CD4-positive, alpha-beta T cell treated with Interleukin-12 subunit alpha and Interleukin-12 subunit beta, for 1 hour (primary cell): Measurements from ENCODE around the gene GALNTL6.

Source experiments
- DNase-seq: peaks from one replicate; pipeline ENCODE4 v3.0.0-alpha.2; 2020

GALNTL6 gene

DNA sequence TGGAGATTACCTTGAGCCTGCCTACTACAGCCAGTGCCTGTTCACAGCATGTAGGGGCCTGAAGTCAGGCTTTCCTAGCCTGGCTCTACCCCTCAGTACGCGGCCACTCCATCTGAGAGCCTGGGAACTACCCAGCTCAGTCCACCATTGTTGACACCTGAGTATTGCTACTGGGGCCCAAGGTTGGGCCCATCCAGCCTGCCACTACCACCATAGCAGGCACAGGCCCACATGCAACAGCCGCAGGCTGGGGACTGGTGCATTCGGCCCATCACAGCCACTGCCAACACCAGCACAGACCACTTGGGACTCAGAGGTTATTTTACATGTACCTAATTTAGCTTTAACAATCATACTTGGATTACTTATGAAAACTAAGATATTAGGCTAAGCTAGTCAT, 314.0 kb downstream of the GALNTL6 start:
- DNase-seq: no peak

DNA sequence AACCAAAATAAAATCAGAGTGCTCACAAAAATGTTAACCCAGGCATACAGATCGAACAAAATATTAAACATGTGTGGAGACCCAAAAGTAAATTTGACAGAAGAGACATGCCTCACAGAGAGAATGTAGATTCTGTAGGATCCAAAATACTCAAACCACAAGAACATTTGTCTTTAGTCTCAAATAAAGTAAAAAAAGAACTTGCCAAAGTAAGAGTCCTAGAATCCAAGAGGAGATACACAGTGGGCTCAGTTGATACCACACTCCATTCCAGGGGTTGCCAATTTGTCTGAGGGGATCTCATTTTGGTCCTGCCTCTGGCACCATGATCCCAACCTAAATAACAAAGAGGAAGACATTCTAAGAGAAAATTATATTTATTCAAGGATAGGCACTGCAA, 316.4 kb downstream of the GALNTL6 start:
- DNase-seq: no peak

DNA sequence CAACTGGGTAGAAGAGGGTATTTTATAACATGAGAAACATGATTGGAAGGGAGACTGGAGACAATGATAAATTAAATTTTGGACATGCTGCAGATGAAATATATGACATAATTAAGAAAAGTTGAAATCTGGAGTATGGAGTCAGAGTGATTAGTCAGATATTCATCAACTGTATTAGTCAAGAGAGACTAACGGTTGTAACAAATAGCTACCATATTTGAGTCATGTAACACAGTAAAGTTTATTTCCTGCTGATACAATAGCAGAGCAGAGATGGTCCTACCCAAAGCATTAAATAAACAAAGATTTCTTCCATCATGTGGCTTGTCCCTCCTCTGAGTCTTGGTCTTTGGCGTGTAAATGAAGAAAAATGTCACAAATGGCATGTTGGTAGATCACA, 321.3 kb downstream of the GALNTL6 start:
- DNase-seq: no peak

DNA sequence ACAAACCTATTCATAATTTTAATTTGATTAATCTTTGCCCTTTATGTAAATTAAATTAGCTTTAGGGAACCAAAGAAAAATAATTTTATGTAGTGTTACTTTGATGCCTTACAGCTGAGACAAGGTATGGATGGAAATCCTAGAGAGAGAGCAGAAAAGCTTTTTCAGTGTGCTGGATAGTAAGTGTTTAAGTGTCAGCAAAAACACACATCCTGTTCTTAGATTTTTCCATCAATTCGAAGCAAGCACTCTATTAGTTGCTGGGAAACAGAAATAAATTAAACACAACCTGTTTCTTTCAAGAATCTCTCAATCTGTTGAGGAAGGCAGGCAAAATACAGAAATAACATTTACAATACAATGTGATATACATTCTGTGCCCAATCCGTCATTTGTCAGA, 327.8 kb downstream of the GALNTL6 start:
- no peak for DNase-seq

DNA sequence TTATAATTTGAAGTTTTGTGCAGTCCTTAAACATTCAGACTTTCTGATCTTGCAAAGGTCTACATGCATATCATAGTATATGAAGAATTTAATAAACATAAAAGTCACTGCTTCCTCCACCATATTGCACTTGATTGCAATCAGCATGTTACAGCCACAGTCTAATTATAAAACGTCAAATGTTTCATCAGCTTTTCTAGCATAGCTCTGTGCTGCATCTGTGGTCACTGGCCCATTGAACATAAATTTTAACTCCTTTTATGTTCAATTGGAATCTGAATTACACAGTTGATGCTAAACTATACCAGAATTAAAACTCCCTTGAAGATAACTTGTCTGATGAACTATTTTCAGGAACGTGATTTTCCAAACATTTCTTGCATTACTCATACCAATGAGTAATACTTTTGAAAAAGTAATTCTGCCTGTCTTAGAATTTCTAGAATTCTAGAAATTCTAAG, 329.1 kb downstream of the GALNTL6 start:
- no peak for DNase-seq

DNA sequence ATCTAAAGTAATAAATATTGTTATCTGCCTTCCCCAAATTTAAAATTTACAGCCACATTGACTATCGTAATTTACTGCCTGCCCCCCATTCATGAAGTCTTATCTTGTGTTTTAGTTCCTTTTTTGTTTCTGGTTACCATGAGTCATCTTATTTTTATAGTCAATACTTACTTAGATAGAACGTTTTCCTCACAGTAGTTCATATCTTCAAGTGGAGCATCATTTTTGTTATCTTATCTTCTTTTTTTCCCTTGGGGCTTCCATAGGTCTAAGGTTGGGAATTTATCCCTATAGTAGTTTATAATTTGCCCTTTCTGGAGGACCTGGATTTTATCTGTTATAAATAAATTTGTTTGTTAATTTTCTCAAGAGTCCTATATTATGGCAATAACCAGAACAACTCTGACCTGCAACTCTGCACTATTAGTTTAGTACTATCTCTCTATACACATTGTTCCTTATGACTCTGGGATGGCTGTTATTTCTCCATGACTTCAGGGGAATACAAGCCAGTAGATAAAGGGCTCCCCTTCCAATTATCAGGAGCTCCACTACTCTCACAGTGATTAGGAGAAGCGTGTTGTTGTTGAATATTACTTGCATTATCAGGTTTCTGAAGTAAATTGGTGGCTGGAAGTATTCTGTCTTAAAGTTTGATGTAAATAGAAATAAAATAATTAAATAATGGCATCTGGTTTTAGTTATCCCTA, 330.6 kb downstream of the GALNTL6 start:
- DNase-seq: no peak

DNA sequence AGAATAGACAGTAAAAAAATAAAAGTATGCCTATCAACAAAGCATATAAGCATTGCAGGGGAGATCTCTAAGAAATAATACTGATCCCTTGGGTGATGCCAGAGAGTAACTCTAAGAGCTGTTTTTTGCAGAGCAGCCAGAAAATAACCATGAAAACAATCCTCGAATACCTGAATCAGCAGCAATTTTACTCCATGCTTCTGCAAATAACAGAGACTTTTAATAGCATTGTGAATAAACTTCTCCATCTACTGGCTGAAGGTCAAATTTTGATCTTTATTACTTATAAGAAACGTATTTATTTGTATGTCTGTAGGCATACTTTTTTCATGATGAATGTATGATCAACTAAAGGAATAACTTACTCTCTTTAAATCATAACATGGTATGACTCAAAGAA, 334.5 kb downstream of the GALNTL6 start:
- no peak for DNase-seq

DNA sequence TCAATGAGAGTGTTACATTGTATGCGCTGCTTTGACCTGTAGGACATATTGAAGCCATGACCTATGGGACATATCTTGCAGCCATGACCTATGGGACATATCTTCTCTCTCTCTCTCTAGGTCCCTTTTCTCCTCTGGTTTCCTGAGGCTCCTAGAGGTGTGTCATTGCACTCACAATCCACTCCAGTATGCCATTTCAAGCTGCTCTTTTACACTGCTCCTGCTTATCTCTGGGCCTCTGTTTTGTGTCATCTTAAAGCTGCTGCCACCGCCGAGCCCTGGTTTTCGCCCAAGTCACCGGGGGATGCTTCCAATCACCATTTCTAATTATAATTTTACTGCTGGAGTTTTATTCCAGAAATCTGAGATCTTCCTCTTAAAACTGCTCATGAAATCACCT, 336.1 kb downstream of the GALNTL6 start:
- DNase-seq: no peak

DNA sequence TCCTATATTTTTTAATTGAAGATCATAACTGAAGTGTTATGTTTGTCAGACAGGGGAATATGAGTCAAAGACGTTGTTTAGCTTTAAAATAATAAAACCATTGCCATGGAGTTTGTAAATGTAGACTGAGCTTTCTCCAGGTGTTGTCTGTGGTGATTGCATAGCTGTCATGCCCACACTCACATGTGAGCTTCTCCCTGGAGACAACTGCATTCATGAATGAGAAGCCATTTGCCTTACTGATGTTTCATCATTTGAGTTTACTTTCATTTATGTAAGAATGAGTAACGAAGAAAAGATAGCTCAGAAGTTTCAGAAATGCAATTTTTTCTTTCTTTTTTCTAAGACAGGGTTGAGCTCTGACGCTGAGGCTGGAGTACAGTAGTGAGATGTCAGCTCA, 339.1 kb downstream of the GALNTL6 start:
- no peak for DNase-seq

DNA sequence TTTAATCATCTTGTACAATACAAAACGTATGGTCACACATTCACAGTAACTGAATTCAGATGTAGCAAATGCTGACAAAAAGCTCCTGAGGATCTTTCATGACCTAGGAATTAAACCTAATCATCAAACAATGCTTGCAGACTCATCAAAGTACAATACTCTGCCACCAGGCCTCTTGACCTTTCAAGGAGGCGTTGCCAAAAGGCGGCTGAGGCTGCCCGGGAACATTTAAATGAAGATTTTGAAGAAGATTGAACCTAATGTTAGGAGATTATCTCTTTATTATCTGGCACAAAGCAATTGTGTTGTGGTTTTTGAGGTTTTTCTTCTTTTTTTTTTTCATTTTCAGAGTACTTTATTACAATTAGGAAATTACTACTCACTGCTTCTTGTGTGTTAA, 340.5 kb downstream of the GALNTL6 start:
- no peak for DNase-seq

DNA sequence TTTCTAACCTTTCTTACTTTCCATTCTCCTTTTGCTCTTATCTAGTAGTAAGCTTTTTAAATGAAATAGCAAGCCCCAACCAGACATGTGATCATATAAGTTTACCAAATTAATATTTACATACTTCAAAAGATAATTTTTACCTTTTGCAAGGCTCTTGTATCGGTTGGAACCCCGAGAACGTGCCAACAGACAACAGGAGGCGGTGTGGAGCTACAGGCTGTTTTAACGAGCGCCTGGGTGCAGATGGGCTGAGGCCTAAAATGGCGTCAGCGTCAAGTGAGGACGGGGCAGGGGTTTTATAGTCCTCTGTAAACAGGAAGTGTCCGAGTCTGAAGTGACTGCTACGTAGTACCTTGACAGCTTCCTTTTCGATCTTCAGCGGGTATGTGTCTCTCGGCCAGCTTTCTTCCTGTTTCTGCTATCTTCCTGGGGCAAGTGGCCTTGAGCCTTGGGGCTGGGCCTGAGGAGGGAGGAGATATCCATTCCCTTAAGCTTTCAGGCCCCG, 342.7 kb downstream of the GALNTL6 start:
- no peak for DNase-seq

DNA sequence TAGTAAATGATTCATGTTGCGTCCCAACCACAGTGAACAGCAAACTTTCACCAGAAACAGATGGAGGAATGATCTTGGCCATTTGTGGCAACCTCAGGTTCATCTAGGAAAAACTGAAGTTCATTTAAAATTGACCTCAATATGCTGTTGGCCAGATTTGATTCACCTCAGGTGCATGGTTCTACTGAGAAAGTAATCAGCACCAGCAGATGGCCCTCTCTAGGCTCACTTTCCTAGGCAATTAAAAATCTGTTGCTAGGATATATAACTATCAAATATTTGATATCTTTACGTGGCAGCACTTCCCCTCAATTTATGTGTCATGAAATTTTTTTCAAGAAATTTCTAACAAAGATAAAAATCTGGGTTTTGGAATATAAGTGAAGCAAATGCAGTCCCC, 344.7 kb downstream of the GALNTL6 start:
- DNase-seq: no peak

DNA sequence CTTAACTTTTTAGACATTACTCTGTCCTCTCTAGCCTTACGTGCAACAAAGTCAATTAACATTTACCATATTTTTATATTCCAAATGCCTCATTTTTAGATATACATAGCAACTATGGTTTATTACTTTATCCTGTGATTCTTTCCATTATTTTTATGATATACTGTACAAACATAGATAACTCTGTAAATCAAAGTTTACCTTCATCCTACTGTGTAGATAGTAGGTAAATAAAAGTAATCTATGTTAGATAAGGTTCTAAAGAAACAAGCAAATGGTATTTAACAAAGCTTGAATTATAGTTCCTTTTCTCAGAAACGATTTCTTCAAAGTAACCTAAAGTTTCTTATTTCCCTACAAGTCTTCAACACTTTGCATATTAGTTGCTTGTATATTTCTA, 350.0 kb downstream of the GALNTL6 start:
- no peak for DNase-seq

DNA sequence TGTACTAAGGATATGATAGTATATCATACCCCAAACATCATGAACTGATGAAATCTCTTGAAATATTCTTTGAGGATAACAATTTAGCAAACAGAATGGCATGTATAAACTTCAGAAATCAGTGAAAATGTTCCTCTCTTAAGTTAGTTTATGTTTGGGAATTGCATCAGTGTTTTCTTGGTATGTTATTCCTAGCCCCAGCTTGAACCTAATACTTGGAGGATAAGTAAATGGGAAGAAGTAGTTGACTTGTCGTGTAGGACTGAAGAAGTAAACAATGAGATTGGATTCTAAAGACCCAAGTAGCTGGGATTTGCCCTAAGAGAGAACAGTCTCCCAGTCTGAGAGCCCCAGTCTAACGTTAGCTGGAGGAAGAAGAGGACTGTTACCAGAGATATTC, 355.7 kb downstream of the GALNTL6 start:
- no peak for DNase-seq

DNA sequence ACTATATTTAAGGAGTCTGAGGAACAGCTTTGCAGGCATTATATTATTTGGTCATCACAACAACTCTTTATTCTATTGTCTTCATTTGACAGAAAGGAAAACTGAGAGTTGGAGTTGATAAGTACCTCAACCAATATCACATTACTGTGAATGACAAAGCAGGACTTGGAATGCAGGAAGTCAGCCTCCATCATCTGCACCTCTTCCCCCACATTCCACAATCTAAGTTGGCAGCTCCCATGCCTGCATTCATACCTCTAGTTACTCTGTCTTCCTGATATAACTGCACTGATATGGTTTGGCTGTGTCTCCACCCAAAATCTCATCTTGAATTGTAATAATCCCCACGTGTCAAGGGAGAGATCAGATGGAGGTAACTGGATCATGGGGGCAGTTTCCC, 356.7 kb downstream of the GALNTL6 start:
- DNase-seq: no peak

DNA sequence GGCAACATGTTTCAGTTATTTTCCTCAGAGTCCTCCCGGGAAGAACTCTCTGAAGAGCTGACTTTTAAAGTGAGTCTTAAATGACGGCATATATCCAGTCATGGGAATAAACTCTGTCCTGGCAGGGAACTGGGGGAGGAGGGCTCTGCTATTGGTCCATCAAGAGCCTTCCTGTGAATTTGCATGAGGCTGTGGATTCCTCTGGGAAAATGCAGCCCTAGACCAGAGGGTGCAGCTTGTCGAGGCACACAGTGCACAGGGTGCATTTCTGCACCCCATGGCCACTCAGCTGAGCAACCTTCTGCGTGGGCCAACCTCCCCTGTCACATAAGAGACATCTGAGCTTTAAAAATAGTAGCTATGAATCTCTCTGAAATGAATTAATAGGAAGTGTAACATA, 360.0 kb downstream of the GALNTL6 start:
- DNase-seq: no peak

DNA sequence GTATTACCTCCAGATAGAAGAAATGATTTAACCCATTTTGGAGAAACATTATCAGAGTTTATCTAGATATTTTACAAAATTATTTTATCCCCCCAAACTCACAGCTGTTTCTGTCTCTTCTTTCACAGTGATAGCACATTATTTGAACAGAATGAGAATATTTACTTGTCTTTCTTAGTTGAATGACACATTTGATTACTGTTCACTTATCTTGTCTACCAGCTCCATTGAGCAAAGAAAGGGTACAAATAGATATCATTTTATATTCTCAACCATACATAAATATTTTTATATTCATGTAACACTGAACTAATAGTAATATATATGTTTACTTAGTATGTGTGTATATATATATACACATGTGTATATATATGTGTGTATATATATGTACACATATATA, 364.2 kb downstream of the GALNTL6 start:
- DNase-seq: no peak

DNA sequence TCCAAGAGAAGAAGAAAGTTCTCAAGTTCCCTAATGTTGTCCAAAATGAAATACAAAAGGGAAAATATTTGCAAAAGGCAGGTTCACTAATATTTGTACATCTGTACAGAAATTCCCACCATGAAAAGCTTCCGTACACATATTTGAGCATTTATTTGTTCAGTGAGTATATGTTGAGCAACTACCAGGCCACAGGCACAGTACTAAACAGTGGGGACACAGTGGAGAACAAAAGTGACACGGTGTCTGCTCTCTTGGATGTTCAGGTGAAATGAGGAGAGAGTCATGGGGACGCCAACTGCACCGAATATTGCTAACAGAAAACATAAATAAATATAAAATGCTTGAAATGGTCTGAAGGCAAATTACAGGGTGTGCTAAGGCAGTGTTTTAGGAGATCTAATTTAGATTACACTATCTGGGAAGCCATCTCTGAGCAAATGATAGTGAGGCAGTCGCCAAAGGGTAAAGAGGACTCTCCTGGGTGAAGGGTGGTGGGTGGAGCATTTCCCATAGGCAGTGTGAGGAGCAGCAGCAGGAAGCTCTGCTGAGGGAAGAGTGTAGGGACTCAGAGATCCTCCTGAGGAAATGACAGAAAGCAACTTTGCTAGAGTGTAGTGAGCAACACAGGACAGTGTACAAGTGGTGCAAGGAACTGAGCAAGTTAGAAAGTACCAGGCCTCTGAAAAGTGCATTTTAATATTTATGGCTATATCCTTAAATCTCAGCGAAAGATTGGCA, 375.2 kb downstream of the GALNTL6 start:
- no peak for DNase-seq

DNA sequence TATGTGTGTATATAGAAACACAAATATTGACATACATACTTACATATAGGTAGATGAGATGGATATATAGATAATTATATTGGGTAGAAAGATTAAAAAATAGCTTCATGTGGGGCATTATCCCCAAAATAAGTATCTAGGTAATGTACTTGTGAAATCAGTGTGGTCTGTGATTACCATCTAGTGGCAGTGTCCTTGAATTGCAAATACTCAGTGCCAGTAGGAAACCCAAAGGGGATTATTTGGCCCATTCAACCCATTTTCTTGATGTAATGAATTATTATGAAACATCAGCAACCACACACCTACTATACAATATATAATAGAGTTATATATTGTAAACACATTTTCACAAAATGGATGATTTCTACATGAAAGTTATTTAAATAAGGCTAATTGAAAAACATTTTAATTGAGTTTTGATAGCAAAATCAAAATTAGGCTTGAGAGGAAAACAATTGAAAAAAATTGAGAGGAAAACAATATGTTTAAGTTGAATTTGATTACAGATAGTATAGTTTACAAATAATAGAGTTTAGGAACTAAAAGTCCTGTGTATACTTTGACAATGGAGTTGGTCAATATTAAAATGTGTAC, 389.4 kb downstream of the GALNTL6 start:
- no peak for DNase-seq

DNA sequence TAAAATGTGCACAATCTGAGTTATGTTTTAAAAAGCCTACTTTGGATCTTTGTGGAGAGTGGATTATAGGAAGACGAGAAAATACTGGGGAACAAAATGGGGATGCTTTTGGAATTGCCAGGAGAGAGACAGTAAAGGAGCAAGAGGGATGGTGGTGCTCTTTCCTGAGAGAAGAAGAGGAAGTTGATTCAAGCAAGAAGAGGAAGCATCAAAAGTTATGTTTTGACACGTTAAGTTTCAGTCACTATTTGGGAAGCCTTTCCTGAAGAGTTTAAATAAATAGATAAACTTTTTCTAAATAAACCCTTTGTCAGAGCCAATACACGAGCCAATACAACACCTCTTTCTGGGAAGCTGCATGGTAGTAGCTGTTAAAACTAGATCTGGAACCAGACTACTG, 394.1 kb downstream of the GALNTL6 start:
- no peak for DNase-seq

DNA sequence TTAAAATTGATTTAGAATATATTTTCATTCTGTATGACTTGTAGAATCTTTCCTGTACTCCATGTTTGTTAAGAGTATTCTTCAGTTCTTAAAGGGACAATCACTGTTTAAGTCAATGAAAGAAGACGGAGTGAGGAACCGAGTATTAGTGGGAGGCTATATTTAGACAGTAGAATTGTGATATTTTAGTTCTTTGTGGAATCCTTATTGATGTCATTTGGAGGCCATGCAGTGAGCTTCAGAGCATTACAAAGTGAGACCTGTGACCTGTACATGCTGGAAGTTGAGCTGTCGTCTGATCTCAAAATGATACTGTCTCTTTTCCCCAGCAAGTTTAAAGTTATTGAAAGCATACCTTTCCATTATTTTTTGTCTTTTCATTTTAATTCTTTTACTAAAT, 394.7 kb downstream of the GALNTL6 start:
- DNase-seq: no peak

DNA sequence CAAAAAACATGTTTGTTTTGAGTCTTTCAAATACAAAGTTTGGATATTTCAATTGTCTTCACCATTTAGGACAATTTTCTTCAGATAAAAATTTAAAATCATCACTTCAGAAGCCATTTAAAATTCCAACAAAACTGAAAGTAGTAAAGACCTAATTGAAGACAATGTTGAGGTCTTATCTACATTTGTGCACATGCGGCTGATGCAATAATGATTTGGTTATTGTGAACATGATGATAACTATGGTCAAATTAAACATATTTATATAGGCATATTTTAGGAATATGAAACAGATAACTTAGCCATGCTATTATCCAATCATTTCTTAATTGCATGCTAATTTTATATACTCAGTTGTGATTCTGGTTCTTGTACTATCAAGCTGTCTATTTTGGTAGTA, 407.5 kb downstream of the GALNTL6 start:
- no peak for DNase-seq

DNA sequence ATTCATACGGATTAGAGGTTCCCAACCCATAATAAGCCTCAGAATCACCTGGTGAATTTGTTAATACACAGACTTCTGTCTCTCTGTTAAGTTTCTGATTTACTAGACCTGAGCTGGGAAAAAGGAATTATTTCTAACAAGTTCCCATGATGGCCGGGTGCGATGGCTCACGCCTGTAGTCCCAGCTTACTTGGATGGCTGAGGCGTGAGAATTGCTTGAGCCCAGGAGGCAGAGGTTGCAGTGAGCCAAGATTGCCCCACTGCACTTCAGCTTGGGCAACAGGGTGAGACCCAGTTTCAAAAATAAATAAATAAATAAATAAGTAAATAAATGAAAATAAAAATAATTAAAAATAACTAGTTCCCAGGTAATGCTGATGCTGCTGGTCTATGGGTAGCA, 412.3 kb downstream of the GALNTL6 start:
- no peak for DNase-seq

DNA sequence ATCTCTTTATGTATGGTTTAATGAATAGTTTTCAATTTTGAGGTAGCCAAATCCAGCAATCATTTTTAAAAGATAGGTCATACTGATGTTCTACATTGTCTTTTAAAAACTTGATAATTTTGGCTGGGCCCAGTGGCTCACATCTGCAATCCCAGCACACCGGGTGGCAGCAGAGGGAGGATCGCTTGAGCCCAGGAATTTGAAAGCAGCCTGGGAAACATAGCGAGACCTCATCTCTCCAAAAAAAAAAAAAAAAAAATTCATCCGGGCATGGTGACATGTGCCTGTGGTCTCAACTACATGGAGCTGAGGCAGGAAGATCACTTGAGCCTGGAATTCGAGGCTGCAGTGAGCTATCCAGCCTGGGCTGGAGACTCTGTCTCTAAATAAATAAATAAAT, 419.8 kb downstream of the GALNTL6 start:
- no peak for DNase-seq
